Measurements from ENCODE around the gene TMTC3.
"Not testable (repeated sequence)": the region's sequence is repeated elsewhere in the genome, so short reads cannot be mapped to it uniquely, and the experiment has no call there.

Gene TMTC3

DNA sequence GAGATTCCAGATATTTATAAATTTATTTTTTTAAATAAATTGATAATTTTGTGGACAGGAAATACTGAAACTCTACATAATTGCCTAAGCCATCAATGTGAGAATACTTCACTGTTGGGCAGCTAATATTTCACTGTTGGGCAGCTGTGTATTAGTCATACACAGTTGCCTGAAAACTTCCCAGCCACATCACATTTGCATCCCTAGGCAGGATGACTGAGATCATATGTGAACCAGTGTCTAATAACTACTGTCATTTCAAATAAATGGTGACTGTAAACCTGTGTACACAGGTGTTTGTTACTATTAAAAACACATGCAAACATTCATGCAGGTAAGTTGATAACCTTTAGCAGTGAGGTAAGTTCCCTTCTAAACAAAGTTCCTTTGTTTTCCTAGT lies 43.9 kb downstream of the TMTC3 start:
- Mint-ChIP-seq H3K9me3 (peaks cover 3% of the 10 kb centered on the region), H3K4me3 (no peak overlapping the region), H3K27ac (no peak overlapping the region), H3K36me3 (peaks cover 48% of the 10 kb centered on the region), H3K27me3 (no peaks in the 10 kb centered on the region), H3K4me1 (no peaks in the 10 kb centered on the region)
- ATAC-seq = no peak

DNA sequence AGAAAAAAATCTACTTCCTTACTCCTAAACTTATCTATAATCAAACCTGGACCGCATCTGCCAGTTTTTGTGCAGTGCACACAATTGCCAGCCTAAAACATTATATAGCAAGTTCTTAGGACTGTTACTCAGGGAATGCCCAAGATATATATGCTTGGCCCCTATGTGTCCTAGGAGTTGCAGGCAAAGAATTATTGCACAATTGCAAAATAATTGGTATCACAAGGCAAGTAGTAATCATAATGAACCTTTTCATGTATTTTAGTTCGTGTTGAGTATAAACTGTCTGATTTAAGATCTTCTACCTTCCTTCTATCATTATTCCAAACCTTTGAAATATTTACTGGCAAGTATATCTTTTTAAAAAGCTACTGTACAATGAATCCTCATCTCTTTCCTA lies 45.5 kb downstream of the TMTC3 start:
- H3K36me3 Mint-ChIP-seq = peaks cover 41% of the 10 kb centered on the region

DNA sequence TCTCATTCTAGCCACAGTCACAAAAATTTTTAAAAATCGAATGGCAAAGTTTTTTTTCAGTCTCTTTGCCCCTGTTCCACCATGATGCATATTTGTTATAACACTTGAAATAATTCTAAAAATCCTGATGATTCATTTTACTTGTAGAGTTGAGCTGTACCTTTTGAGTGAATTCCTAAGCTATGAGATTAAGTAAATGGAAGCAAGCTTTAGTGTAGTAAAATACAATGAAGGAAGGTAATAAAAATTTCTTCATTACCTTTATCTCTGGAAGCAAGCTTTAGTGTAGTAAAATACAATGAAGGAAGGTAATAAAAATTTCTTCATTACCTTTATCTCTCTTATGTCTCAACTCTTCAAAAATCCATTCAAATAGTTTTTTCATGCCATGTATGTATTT lies 46.1 kb downstream of the TMTC3 start:
- ATAC-seq = no peak
- H3K27ac Mint-ChIP-seq = no peak overlapping the region
- H3K36me3 Mint-ChIP-seq = peaks cover 35% of the 10 kb centered on the region
- no peak overlapping the region for H3K4me3 Mint-ChIP-seq
- H3K4me1 Mint-ChIP-seq = no peaks in the 10 kb centered on the region
- H3K27me3 Mint-ChIP-seq = no peaks in the 10 kb centered on the region
- no peaks in the 10 kb centered on the region for H3K9me3 Mint-ChIP-seq

More for the DNA sequence above, 45.5 kb downstream of the TMTC3 start:
- H3K4me1 Mint-ChIP-seq = no peaks in the 10 kb centered on the region
- H3K27ac Mint-ChIP-seq = no peak overlapping the region
- no peak overlapping the region for H3K4me3 Mint-ChIP-seq
- ATAC-seq = no peak
- no peaks in the 10 kb centered on the region for H3K9me3 Mint-ChIP-seq
- H3K27me3 Mint-ChIP-seq = no peaks in the 10 kb centered on the region

DNA sequence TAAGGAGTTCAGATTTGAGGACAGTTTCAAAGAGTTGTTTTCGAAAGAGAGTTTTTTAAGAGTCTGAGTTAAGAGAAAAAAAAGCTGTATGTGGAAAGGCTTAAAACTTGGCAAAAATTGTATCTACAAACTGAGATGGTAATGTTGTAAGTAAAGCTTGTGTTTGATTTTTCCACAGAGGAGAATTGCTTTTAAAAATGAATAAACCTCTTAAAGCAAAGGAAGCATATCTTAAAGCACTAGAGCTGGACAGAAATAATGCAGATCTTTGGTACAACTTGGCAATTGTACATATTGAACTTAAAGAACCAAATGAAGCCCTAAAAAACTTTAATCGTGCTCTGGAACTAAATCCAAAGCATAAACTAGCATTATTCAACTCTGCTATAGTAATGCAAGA lies 50.3 kb downstream of the TMTC3 start:
- Mint-ChIP-seq H3K4me1 (no peaks in the 10 kb centered on the region), H3K27me3 (no peaks in the 10 kb centered on the region), H3K4me3 (no peak overlapping the region), H3K36me3 (peaks cover 20% of the 10 kb centered on the region), H3K9me3 (no peaks in the 10 kb centered on the region), H3K27ac (no peak overlapping the region)
- no peak for ATAC-seq

DNA sequence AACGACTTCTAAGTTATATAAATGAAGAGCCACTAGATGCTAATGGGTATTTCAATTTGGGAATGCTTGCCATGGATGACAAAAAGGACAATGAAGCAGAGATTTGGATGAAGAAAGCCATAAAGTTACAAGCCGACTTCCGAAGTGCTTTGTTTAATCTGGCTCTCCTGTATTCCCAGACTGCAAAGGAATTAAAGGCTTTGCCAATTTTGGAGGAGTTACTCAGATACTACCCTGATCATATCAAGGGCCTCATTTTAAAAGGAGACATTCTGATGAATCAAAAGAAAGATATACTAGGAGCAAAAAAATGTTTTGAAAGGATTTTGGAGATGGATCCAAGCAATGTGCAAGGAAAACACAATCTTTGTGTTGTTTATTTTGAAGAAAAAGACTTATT lies 52.8 kb downstream of the TMTC3 start:
- H3K4me3 Mint-ChIP-seq = no peak overlapping the region
- H3K27ac Mint-ChIP-seq = no peak overlapping the region
- no peaks in the 10 kb centered on the region for H3K9me3 Mint-ChIP-seq
- H3K4me1 Mint-ChIP-seq = no peaks in the 10 kb centered on the region
- H3K27me3 Mint-ChIP-seq = no peaks in the 10 kb centered on the region
- peaks cover 17% of the 10 kb centered on the region for H3K36me3 Mint-ChIP-seq
- no peak for ATAC-seq

DNA sequence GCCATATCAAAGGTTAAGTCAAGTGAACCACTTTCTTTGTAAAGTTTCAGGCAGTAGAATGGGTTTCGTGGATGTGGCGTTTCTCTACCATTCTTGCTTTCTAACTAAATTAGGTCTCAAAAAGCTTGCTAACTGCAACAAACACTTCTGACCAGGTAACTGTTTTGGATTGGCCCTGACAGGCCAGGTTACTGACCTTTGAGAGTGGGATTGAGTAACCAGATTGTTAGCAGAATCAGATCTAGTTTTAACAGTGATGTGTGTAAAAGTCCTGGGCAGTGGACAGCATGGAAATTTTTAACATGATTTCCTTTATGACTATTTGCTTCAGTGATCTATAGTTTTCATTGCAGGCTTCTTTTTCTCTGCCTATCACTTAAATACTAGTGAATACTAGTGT lies 57.9 kb downstream of the TMTC3 start:
- peaks cover 8% of the 10 kb centered on the region for H3K9me3 Mint-ChIP-seq
- H3K27ac Mint-ChIP-seq = no peak overlapping the region
- H3K27me3 Mint-ChIP-seq = no peaks in the 10 kb centered on the region
- H3K36me3 Mint-ChIP-seq = peaks cover 6% of the 10 kb centered on the region
- no peak for ATAC-seq
- no peaks in the 10 kb centered on the region for H3K4me1 Mint-ChIP-seq
- no peak overlapping the region for H3K4me3 Mint-ChIP-seq

DNA sequence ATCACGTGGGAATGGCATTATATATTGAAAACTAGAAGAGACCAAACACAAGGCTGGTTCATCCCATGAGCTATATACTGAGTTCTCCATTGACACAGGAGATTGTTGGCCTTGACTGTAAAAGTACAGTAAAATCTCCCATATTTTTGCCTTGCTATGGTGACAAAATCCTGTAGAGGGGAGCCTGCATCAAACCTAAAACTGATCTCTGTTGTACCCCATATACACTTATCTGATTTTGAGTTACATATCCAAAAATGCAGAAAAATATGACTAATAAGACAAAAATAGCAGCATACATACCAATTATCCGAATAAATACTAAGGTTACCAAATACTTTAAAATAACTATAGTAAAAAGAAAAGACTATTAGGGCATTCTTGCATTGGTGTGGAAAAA lies 60.4 kb downstream of the TMTC3 start:
- no peak for ATAC-seq
- H3K9me3 Mint-ChIP-seq = peaks cover 8% of the 10 kb centered on the region
- H3K27me3 Mint-ChIP-seq = no peaks in the 10 kb centered on the region
- H3K4me1 Mint-ChIP-seq = no peaks in the 10 kb centered on the region
- no peak overlapping the region for H3K4me3 Mint-ChIP-seq
- H3K27ac Mint-ChIP-seq = no peak overlapping the region
- no peaks in the 10 kb centered on the region for H3K36me3 Mint-ChIP-seq

DNA sequence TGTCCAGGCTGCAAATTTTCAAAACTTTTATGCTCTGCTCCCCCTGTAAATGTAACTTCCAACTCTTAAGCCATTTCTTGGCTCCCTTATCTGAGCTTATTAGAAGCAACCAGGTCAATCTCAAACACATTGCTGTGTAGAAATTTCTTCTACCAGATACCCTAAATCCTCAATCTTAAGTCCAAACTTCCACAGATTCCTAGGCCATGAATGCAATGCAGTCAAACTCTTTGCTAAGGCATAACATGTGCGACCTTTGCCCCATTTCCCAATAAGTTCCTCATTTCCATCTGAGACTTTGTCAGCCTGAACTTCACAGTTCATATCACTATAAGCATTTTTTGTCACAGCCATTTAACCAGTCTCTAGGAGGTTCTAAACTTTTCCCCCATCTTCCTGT lies 64.5 kb downstream of the TMTC3 start:
- H3K4me3 Mint-ChIP-seq = no peak overlapping the region
- H3K36me3 Mint-ChIP-seq = no peaks in the 10 kb centered on the region
- no peaks in the 10 kb centered on the region for H3K27me3 Mint-ChIP-seq
- H3K4me1 Mint-ChIP-seq = no peaks in the 10 kb centered on the region
- peaks cover 23% of the 10 kb centered on the region for H3K9me3 Mint-ChIP-seq
- ATAC-seq = no peak
- no peak overlapping the region for H3K27ac Mint-ChIP-seq

DNA sequence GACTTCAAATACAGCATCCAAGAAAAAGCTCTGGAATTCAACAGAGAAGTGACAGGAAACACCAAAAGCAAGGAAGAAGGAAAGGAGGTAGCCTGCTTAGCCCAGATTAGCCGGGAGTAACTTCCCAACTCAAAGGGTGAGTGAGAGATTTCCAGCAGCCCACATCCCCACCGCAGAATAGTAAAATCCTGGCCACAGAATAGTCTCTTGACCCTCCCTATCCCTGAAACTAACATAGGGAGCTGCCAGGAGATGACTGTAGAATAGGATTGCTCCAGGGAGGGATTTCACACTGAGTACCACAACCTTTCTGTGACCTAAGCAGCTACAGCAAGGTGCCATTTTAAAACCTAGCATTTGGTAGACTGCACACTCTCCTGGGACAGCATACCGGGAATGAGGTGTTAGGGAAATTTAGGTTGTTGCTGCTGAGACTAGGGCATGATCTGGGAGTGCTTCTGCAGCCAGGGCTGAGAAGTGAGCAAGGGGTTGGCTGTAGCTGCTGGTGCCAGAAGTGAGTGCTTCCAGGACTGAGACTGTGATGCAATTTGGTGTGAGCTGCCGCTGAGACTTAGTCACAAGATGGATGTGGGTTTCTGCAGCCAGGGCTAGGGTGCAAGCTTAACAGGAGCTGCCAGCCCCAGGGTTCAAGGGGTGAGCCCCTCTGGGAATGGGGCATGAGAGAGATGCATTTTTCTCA lies 66.0 kb downstream of the TMTC3 start:
- Mint-ChIP-seq H3K27me3 (no peaks in the 10 kb centered on the region), H3K4me1 (no peaks in the 10 kb centered on the region), H3K27ac (no peak overlapping the region), H3K9me3 (peaks cover 30% of the 10 kb centered on the region), H3K36me3 (no peaks in the 10 kb centered on the region), H3K4me3 (no peak overlapping the region)
- ATAC-seq = no peak

DNA sequence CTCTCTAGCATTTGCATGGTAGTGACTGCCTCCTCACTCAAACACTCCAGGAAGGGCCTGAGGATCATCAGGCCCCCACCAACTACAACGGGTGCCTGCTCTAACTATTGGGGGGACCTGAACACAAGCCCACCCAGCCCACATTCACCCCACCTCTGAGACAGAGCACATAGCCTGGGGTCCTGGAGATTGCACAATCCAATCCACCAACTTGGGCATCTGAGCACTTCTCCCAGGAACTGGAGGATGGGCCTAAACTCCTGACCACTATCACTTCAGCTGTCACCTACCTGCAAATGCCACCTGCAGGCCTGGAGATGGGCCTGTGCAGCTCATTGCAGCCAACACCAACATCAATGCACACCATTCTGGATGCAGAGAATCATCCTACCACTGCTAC lies 66.6 kb downstream of the TMTC3 start:
- H3K36me3 Mint-ChIP-seq = no peaks in the 10 kb centered on the region
- peaks cover 5% of the 10 kb centered on the region for H3K27me3 Mint-ChIP-seq
- no peak overlapping the region for H3K27ac Mint-ChIP-seq
- H3K4me1 Mint-ChIP-seq = no peaks in the 10 kb centered on the region
- peaks cover 33% of the 10 kb centered on the region for H3K9me3 Mint-ChIP-seq
- no peak overlapping the region for H3K4me3 Mint-ChIP-seq
- no peak for ATAC-seq

DNA sequence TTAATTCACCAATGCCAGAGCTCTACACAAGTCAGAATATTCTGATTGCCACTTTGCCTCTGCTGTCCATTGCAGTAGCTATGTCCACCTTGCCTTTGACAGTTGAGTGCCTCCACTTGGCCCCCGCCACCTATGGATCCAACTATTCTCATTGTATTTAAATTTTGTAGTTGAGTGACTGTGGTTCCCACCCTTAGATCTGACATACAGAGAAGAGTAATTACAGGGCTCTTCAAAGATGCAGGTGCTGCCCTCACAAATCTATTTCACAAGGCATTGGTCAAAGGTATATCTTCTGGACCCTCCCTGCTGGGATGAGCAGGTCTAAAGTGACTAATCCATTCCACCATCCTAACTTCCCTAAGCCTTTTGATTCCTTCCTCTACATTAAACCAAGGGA lies 68.2 kb downstream of the TMTC3 start:
- peaks cover 33% of the 10 kb centered on the region for H3K9me3 Mint-ChIP-seq
- H3K36me3 Mint-ChIP-seq = not testable (repeated sequence)

DNA sequence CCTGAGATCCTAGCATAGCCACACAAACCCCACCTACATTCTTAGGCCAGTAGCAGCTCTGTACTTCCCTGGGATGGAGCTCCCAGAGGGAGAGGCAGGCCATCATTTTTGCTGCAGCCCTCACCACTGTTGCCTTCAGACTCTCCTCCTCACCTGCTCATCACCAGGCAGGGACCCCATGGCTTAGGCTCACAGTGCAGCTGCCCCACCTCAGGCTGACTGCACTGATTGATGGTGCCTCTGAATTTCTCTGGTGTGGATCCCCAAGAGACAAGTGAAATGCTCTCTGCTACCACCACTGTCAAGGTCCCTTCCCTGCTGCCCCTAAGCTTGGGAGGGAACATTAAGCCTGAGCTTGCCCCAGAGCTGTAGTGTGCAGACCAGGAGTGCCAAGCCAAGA lies 76.2 kb downstream of the TMTC3 start:
- Mint-ChIP-seq H3K27ac (no peak overlapping the region), H3K36me3 (no peaks in the 10 kb centered on the region), H3K4me3 (no peak overlapping the region), H3K27me3 (peaks cover 10% of the 10 kb centered on the region), H3K4me1 (no peaks in the 10 kb centered on the region), H3K9me3 (peaks cover 25% of the 10 kb centered on the region)
- peak; percentile 48 for ATAC-seq

More for the DNA sequence above, 68.2 kb downstream of the TMTC3 start:
- H3K4me3 Mint-ChIP-seq, H3K4me1 Mint-ChIP-seq, ATAC-seq, H3K27ac Mint-ChIP-seq: not testable (repeated sequence)
- H3K27me3 Mint-ChIP-seq = peaks cover 11% of the 10 kb centered on the region

DNA sequence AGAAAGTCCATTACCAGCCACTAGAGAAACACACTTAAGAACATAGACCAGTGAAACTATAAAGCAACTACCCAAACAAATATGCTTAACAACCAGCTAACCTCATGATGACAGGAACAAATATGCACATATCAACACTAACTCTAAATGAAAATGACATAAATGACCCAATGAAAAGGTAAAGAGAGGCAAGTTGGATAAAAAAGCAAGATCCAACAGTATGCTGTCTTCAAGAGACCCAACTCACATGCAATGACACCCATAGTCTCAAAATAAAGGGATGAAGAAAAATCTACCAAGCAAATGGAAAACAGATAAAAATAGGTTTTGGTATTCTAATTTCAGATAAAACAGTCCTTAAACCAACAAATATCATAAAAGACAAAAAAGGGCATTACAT lies 77.8 kb downstream of the TMTC3 start:
- Mint-ChIP-seq H3K4me1 (no peaks in the 10 kb centered on the region), H3K27me3 (no peaks in the 10 kb centered on the region), H3K4me3 (no peak overlapping the region), H3K9me3 (peaks cover 17% of the 10 kb centered on the region), H3K27ac (no peak overlapping the region), H3K36me3 (no peaks in the 10 kb centered on the region)
- no peak for ATAC-seq

DNA sequence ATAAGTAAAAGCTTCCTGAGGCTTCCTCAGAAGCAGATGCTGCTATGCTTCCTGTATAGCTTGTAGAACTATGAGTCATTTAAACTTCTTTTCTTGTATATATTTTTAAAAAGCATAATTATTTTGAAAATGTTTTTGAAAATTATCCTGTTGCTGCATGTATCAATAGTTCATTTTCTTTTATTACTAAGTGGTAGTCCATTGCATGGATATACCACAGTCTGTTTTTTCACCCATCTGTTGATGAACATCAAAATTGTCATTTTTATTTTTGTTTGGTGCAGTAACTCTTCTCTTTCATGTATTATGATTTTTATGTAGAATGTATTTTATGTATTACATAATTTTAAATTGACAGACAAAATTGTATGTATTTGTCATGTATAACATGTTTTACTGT lies 81.4 kb downstream of the TMTC3 start:
- Mint-ChIP-seq H3K27me3 (no peaks in the 10 kb centered on the region), H3K4me3 (no peak overlapping the region), H3K27ac (no peak overlapping the region), H3K36me3 (no peaks in the 10 kb centered on the region), H3K4me1 (peaks cover 5% of the 10 kb centered on the region), H3K9me3 (peaks cover 17% of the 10 kb centered on the region)
- no peak for ATAC-seq

DNA sequence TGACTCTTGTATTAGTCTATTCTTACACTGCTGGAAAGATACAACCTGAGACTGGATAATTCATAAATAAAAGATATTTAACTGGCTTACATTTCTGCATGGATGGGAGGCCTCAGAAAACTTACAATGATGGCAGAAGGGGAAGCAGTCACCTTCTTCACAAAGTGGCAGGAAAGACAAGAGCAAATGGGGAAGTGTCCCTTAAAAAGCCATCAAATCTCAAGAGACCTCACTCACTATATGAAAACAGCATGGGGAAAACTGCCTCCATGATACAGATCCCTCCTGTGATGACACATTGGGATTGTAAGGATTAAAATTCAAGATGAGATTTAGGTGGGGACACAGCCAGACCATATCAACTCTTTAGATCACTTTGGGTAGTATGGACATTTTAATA lies 83.7 kb downstream of the TMTC3 start:
- ATAC-seq = no peak
- no peak overlapping the region for H3K27ac Mint-ChIP-seq
- peaks cover 10% of the 10 kb centered on the region for H3K9me3 Mint-ChIP-seq
- H3K4me3 Mint-ChIP-seq = no peak overlapping the region
- no peaks in the 10 kb centered on the region for H3K36me3 Mint-ChIP-seq
- no peaks in the 10 kb centered on the region for H3K27me3 Mint-ChIP-seq
- H3K4me1 Mint-ChIP-seq = peaks cover 5% of the 10 kb centered on the region

DNA sequence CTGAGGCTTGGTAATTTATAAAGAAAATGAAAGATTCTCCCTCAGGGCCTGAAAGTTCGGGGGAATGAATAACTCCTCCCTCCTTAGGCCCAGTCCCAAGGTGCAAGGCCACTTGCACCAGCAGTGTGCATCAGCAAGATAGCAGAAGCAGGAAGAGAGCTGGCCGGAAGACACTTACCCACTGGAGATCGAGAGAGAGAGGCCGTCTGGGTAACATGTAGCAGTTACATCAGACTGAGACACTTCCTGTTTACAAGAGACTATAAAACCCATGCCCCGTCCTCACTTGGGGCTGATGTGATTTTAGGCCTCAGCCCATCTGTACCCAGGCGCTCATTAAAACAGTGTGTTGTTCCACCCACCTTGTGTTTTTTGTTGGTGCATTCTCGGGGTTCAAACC lies 85.2 kb downstream of the TMTC3 start:
- Mint-ChIP-seq H3K9me3 (peaks cover 6% of the 10 kb centered on the region), H3K4me3 (no peak overlapping the region), H3K27ac (peak overlapping the region; percentile 5), H3K36me3 (no peaks in the 10 kb centered on the region), H3K4me1 (peaks cover 5% of the 10 kb centered on the region), H3K27me3 (no peaks in the 10 kb centered on the region)
- ATAC-seq = no peak

DNA sequence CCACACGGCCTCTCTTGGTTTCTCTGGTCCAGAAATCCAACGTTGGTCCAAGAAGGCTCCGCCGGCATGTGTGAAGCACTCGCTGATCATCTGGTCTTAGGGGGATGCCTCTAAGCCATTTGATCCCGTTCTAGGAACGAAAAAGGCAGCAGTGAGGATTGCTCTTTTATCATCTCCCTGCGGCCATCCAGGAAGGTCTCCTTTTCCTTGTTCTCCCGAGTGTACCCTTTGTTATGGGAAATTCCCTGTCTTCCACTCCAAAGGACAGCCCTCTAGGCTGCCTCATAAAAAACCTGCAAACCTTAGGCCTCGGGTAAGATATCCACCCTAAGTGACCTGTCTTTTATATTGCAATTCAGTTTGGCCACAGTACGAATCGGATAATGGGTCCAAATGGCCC lies 85.8 kb downstream of the TMTC3 start:
- H3K4me3 Mint-ChIP-seq = no peak overlapping the region
- H3K36me3 Mint-ChIP-seq = no peaks in the 10 kb centered on the region
- peaks cover 6% of the 10 kb centered on the region for H3K9me3 Mint-ChIP-seq
- H3K4me1 Mint-ChIP-seq = peaks cover 5% of the 10 kb centered on the region
- no peaks in the 10 kb centered on the region for H3K27me3 Mint-ChIP-seq
- no peak overlapping the region for H3K27ac Mint-ChIP-seq
- ATAC-seq = no peak
